Naive thymus-derived CD4-positive, alpha-beta T cell (primary cell): Measurements from ENCODE around the gene RASA2. TPM values are rescaled to one million over a fixed set of nuclear protein-coding genes. Genes with fewer than 3 reads are reported as not detected.
A peak's percentile ranks its signal among the peaks of the same experiment; 100 is the strongest.

ENCODE experiments used
- ATAC-seq: fragments of 150-1000 bp; cut with Tn5 transposase; 2 replicates; pipeline ENCODE4 v1.10.0; 2021; ENCODE audit warnings: mild to moderate bottlenecking, moderate library complexity
- CTCF ChIA-PET: fragments of 350-600 bp; sonication (Branson Sonifier 250); formaldehyde crosslinking; loops from one replicate; lab custom pipeline; 2021; ENCODE audit warnings: antibody characterized with exemption; lab: Charles Lee
- POLR2A ChIA-PET: fragments of 350-600 bp; sonication (Branson Sonifier 250); formaldehyde crosslinking; loops from one replicate; lab custom pipeline; 2021; ENCODE audit warnings: antibody characterized with exemption, inconsistent platforms; lab: Charles Lee
- DNase-seq, 9 donors: peaks; one replicate each; pipeline versions ENCODE4 v3.0.0 to v3.0.0-alpha.2; 2020 to 2022; ENCODE audit warnings: mixed read lengths in 1 of 9
- H3K27ac ChIP-seq: one replicate; pipeline ENCODE4 v1.7.0; 2013; ENCODE audit warnings: mild to moderate bottlenecking, low read depth, low read length, moderate library complexity
- H3K27me3 ChIP-seq, 2 donors: one replicate each; pipeline ENCODE4 v1.7.0; 2013; ENCODE audit warnings: low read length in 2 of 2, mild to moderate bottlenecking in 2 of 2, moderate library complexity in 2 of 2; ENCODE audit not compliant: control insufficient read depth in 2 of 2, insufficient read depth in 2 of 2
- H3K36me3 ChIP-seq, 3 experiments: 1 replicate in 2 of 3; 2 replicates in 1 of 3; pipeline ENCODE4 v1.7.0; 2013; ENCODE audit warnings: low read length in 3 of 3, mild to moderate bottlenecking in 3 of 3, moderate library complexity in 1 of 3; ENCODE audit not compliant: insufficient read depth in 3 of 3, control insufficient read depth in 2 of 3
- H3K4me1 ChIP-seq, 2 donors: one replicate each; pipeline ENCODE4 v1.7.0; 2013; ENCODE audit warnings: low read length in 2 of 2, mild to moderate bottlenecking in 2 of 2, moderate library complexity in 1 of 2; ENCODE audit not compliant: control insufficient read depth in 2 of 2, insufficient read depth in 2 of 2
- H3K4me3 ChIP-seq: 2 replicates; pipeline ENCODE4 v1.7.0; 2013; ENCODE audit warnings: mild to moderate bottlenecking, low read length
- H3K9me3 ChIP-seq, 3 experiments: 1 replicate in 2 of 3; 2 replicates in 1 of 3; pipeline ENCODE4 v1.7.0; 2013; ENCODE audit warnings: low read length in 3 of 3; ENCODE audit not compliant: control insufficient read depth in 2 of 3
- H3K27ac Mint-ChIP-seq, 9 donors: one replicate each; pipeline ENCODE4 v1.8.0; 2020 to 2022; ENCODE audit warnings: mixed read lengths in 9 of 9, mild to moderate bottlenecking in 8 of 9, moderate library complexity in 5 of 9, inconsistent platforms in 2 of 9
- H3K27me3 Mint-ChIP-seq, 5 donors: one replicate each; pipeline ENCODE4 v1.8.0; 2021 to 2022; ENCODE audit warnings: mixed read lengths in 5 of 5, mild to moderate bottlenecking in 1 of 5
- H3K36me3 Mint-ChIP-seq, 5 donors: one replicate each; pipeline ENCODE4 v1.8.0; 2020 to 2022; ENCODE audit warnings: mixed read lengths in 5 of 5, mild to moderate bottlenecking in 3 of 5, inconsistent platforms in 1 of 5
- H3K4me1 Mint-ChIP-seq, 7 donors: one replicate each; pipeline ENCODE4 v1.8.0; 2020 to 2022; ENCODE audit warnings: mixed read lengths in 7 of 7, mild to moderate bottlenecking in 3 of 7, inconsistent platforms in 1 of 7
- H3K4me3 Mint-ChIP-seq, 10 donors: one replicate each; pipeline ENCODE4 v1.8.0; 2020 to 2022; ENCODE audit warnings: mild to moderate bottlenecking in 10 of 10, mixed read lengths in 10 of 10, moderate library complexity in 6 of 10, inconsistent platforms in 2 of 10
- H3K9me3 Mint-ChIP-seq, 11 donors: one replicate each; pipeline ENCODE4 v1.8.0; 2020 to 2022; ENCODE audit warnings: mixed read lengths in 11 of 11, mild to moderate bottlenecking in 4 of 11, inconsistent platforms in 1 of 11, moderate library complexity in 1 of 11
- intact Hi-C, 2 donors: fragments of 100-400 bp; cut with micrococcal nuclease; formaldehyde crosslinking; loops; one replicate each; pipeline ENCODE4 v1.15.1; 2023
- polyA plus RNA-seq, 2 donors: library from polyadenylated mRNA; unstranded; fragments of 300-500 nt; fragmentation: Illumina TruSeq; gene quantifications; one replicate each; pipeline ENCODE4 v1.2.3, GENCODE V29; 2021
- total RNA-seq, 6 experiments: library from RNA in 5 of 6; stranded (reverse) in 5 of 6; gene quantifications; 1 replicate in 5 of 6; 2 replicates in 1 of 6; pipeline ENCODE4 v1.2.3 and lab custom pipeline; 2021 to 2026

RASA2 gene
- total and polyA plus RNA-seq, 7 experiments from 2014 or later, result 51.0 to 120 (median 77.3) TPM

GRCh38 chr3:141507392-141508066, 20.7 kb downstream of the RASA2 start:
- peaks cover 0 to 14% (median 0%) of the 10 kb centered on the region in 11 donors for H3K9me3 Mint-ChIP-seq
- H3K4me1 ChIP-seq, result peaks cover 50 to 92% of the 10 kb centered on the region in 2 donors
- peak overlapping the region; percentile 2 for H3K27ac ChIP-seq
- intact Hi-C loops, result loop anchor here in 1 of 2 donors (2.0 kb wide), 1 partner anchor 19 kb away; no protein-coding TSS in a partner anchor
- no peaks in the 10 kb centered on the region for H3K27me3 Mint-ChIP-seq
- H3K9me3 ChIP-seq, result no peaks in the 10 kb centered on the region
- no peak overlapping the region for H3K4me3 ChIP-seq
- H3K4me3 Mint-ChIP-seq, result peak overlapping the region; percentile 27 to 72 (median 52)
- H3K27me3 ChIP-seq, result no peaks in the 10 kb centered on the region
- peaks cover 12 to 42% (median 32%) of the 10 kb centered on the region in 5 donors for H3K36me3 Mint-ChIP-seq
- H3K36me3 ChIP-seq, result peaks cover 0 to 2% (median 0%) of the 10 kb centered on the region in 3 experiments
- ChIA-PET CTCF (interaction anchor here (0.5 to 1.2 kb wide), 2 partner anchors 16 to 63 kb away, joined by 3 to 5 read pairs; no protein-coding TSS in a partner anchor), POLR2A (interaction anchor here (0.8 kb wide), 1 partner anchor 17 kb away, joined by 7 read pairs; no protein-coding TSS in a partner anchor)
- DNase-seq, result no peak
- peaks cover 37 to 57% (median 55%) of the 10 kb centered on the region in 7 donors for H3K4me1 Mint-ChIP-seq
- ATAC-seq, result peak; percentile 54
- H3K27ac Mint-ChIP-seq, result peak overlapping the region in 8 of 9 donors; percentile 44 to 86 (median 72)

GRCh38 chr3:141508067-141508436, 21.2 kb downstream of the RASA2 start:
- POLR2A ChIA-PET, result interaction anchor here (0.8 kb wide), 1 partner anchor 17 kb away, joined by 7 read pairs; no protein-coding TSS in a partner anchor
- no peaks in the 10 kb centered on the region for H3K27me3 ChIP-seq
- peaks cover 0 to 14% (median 0%) of the 10 kb centered on the region in 11 donors for H3K9me3 Mint-ChIP-seq
- peak overlapping the region in 7 of 9 donors; percentile 70 to 86 (median 75) for H3K27ac Mint-ChIP-seq
- H3K36me3 Mint-ChIP-seq, result peaks cover 12 to 47% (median 38%) of the 10 kb centered on the region in 5 donors
- no peak overlapping the region for H3K4me3 ChIP-seq
- DNase-seq (no peak), ATAC-seq (no peak)
- intact Hi-C loops, result no loop called here
- peaks cover 37 to 62% (median 60%) of the 10 kb centered on the region in 7 donors for H3K4me1 Mint-ChIP-seq
- CTCF ChIA-PET, result interaction anchor here (0.5 to 0.7 kb wide), 2 partner anchors 62 to 196 kb away, joined by 5 read pairs; no protein-coding TSS in a partner anchor
- H3K9me3 ChIP-seq, result no peaks in the 10 kb centered on the region
- no peak overlapping the region for H3K27ac ChIP-seq
- peaks cover 44 to 90% of the 10 kb centered on the region in 2 donors for H3K4me1 ChIP-seq
- peaks cover 0 to 6% (median 0%) of the 10 kb centered on the region in 3 experiments for H3K36me3 ChIP-seq
- H3K27me3 Mint-ChIP-seq, result no peaks in the 10 kb centered on the region
- H3K4me3 Mint-ChIP-seq, result peak overlapping the region in 8 of 10 donors; percentile 27 to 72 (median 58)

GRCh38 chr3:141511361-141511760, 24.5 kb downstream of the RASA2 start:
- peaks cover 0 to 18% (median 0%) of the 10 kb centered on the region in 11 donors for H3K9me3 Mint-ChIP-seq
- no peak overlapping the region for H3K27ac ChIP-seq

GRCh38 chr3:141514382-141514781, 27.6 kb downstream of the RASA2 start:
- H3K27ac Mint-ChIP-seq, result peak overlapping the region in 5 of 9 donors; percentile 22 to 59 (median 44)
- ATAC-seq (no peak), DNase-seq (no peak)
- peak overlapping the region in 1 of 10 donors; percentile 18 for H3K4me3 Mint-ChIP-seq
- ChIA-PET CTCF (interaction anchor here (0.8 to 1.7 kb wide), 8 partner anchors 23 to 54 kb away, joined by 3 to 9 read pairs (median 3); no protein-coding TSS in a partner anchor), POLR2A (interaction anchor here (1.0 to 3.2 kb wide), 9 partner anchors 10 to 35 kb away, joined by 3 to 18 read pairs (median 5); no protein-coding TSS in a partner anchor)
- peaks cover 25 to 81% (median 75%) of the 10 kb centered on the region in 5 donors for H3K36me3 Mint-ChIP-seq
- H3K4me1 Mint-ChIP-seq, result peaks cover 29 to 86% (median 78%) of the 10 kb centered on the region in 7 donors
- Histone ChIP-seq H3K9me3 (no peaks in the 10 kb centered on the region), H3K27ac (no peak overlapping the region), H3K4me1 (peaks cover 22 to 34% of the 10 kb centered on the region in 2 donors), H3K36me3 (peaks cover 12 to 33% (median 23%) of the 10 kb centered on the region in 3 experiments), H3K27me3 (no peaks in the 10 kb centered on the region), H3K4me3 (no peak overlapping the region)
- no peaks in the 10 kb centered on the region for H3K27me3 Mint-ChIP-seq
- intact Hi-C loops, result loop anchor here in 1 of 2 donors (1.0 kb wide), 1 partner anchor 8 kb away; no protein-coding TSS in a partner anchor
- peaks cover 0 to 25% (median 2%) of the 10 kb centered on the region in 11 donors for H3K9me3 Mint-ChIP-seq

More at GRCh38 chr3:141511361-141511760, 24.5 kb downstream of the RASA2 start:
- ChIA-PET CTCF (no interaction called here), POLR2A (interaction anchor here (2.3 kb wide), 1 partner anchor 12 kb away, joined by 9 read pairs; no protein-coding TSS in a partner anchor)
- H3K4me3 ChIP-seq, result no peak overlapping the region
- Mint-ChIP-seq H3K4me1 (peaks cover 39 to 86% (median 81%) of the 10 kb centered on the region in 7 donors), H3K36me3 (peaks cover 21 to 67% (median 57%) of the 10 kb centered on the region in 5 donors), H3K4me3 (peak overlapping the region in 9 of 10 donors; percentile 25 to 81 (median 64)), H3K27me3 (no peaks in the 10 kb centered on the region), H3K27ac (peak overlapping the region in 6 of 9 donors; percentile 1 to 83 (median 75))
- peaks cover 30 to 61% of the 10 kb centered on the region in 2 donors for H3K4me1 ChIP-seq
- ATAC-seq (no peak), DNase-seq (no peak)
- no peaks in the 10 kb centered on the region for H3K27me3 ChIP-seq
- no peaks in the 10 kb centered on the region for H3K9me3 ChIP-seq
- H3K36me3 ChIP-seq, result peaks cover under 1 to 13% (median 1%) of the 10 kb centered on the region in 3 experiments
- intact Hi-C loops, result no loop called here

- H3K36me3 ChIP-seq, result peaks cover 16 to 46% (median 24%) of the 10 kb centered on the region in 3 experiments
- POLR2A ChIA-PET, result interaction anchor here (0.7 to 1.0 kb wide), 5 partner anchors 19 to 35 kb away, joined by 3 to 4 read pairs (median 3); no protein-coding TSS in a partner anchor
- H3K9me3 ChIP-seq, result no peaks in the 10 kb centered on the region
- no peak overlapping the region for H3K27ac ChIP-seq
- Mint-ChIP-seq H3K36me3 (peaks cover 8 to 64% (median 62%) of the 10 kb centered on the region in 5 donors), H3K4me1 (peaks cover 24 to 85% (median 70%) of the 10 kb centered on the region in 7 donors), H3K27ac (peak overlapping the region in 6 of 9 donors; percentile 14 to 87 (median 62)), H3K27me3 (no peaks in the 10 kb centered on the region), H3K9me3 (peaks cover 0 to 11% (median 0%) of the 10 kb centered on the region in 11 donors), H3K4me3 (peak overlapping the region in 5 of 10 donors; percentile 47 to 74 (median 56))
- CTCF ChIA-PET, result interaction anchor here (0.8 kb wide), 1 partner anchor 62 kb away, joined by 3 read pairs; no protein-coding TSS in a partner anchor
- H3K4me3 ChIP-seq, result no peak overlapping the region
- no peak for DNase-seq
- no peak for ATAC-seq
- intact Hi-C loops, result no loop called here
- H3K27me3 ChIP-seq, result no peaks in the 10 kb centered on the region
- peaks cover 13 to 14% of the 10 kb centered on the region in 2 donors for H3K4me1 ChIP-seq
These were observed 32.8 kb downstream of the RASA2 start for GRCh38 chr3:141519587-141519986.

GRCh38 chr3:141521781-141522180, 35.0 kb downstream of the RASA2 start:
- ChIA-PET POLR2A (interaction anchor here (0.6 to 1.2 kb wide), 6 partner anchors 9 to 111 kb away, joined by 3 to 6 read pairs (median 3); no protein-coding TSS in a partner anchor), CTCF (no interaction called here)
- intact Hi-C loops, result loop anchor here (1.0 to 2.0 kb wide), 3 partner anchors 7 to 29 kb away; no protein-coding TSS in a partner anchor
- H3K27ac ChIP-seq, result no peak overlapping the region
- H3K4me3 ChIP-seq, result no peak overlapping the region
- ATAC-seq, result no peak
- peaks cover 5 to 61% (median 54%) of the 10 kb centered on the region in 5 donors for H3K36me3 Mint-ChIP-seq
- no peak for DNase-seq
- H3K4me3 Mint-ChIP-seq, result peak overlapping the region in 1 of 10 donors; percentile 26
- H3K27ac Mint-ChIP-seq, result peak overlapping the region in 7 of 9 donors; percentile 39 to 87 (median 64)
- H3K27me3 ChIP-seq, result no peaks in the 10 kb centered on the region
- H3K36me3 ChIP-seq, result peaks cover 11 to 39% (median 19%) of the 10 kb centered on the region in 3 experiments
- H3K4me1 Mint-ChIP-seq, result peaks cover 39 to 94% (median 79%) of the 10 kb centered on the region in 7 donors
- no peaks in the 10 kb centered on the region for H3K9me3 ChIP-seq
- H3K4me1 ChIP-seq, result peaks cover 14 to 31% of the 10 kb centered on the region in 2 donors
- H3K9me3 Mint-ChIP-seq, result peaks cover 0 to 5% (median 0%) of the 10 kb centered on the region in 11 donors
- no peaks in the 10 kb centered on the region for H3K27me3 Mint-ChIP-seq
